ENCODE results near the gene MOV10. TPM values are rescaled to one million over a fixed set of nuclear protein-coding genes. Genes with fewer than 3 reads are reported as not detected.

MOV10 gene
- total RNA-seq, 4 donors from 2014 or later, result 21.7 to 47.1 (median 36.1) TPM

DNA sequence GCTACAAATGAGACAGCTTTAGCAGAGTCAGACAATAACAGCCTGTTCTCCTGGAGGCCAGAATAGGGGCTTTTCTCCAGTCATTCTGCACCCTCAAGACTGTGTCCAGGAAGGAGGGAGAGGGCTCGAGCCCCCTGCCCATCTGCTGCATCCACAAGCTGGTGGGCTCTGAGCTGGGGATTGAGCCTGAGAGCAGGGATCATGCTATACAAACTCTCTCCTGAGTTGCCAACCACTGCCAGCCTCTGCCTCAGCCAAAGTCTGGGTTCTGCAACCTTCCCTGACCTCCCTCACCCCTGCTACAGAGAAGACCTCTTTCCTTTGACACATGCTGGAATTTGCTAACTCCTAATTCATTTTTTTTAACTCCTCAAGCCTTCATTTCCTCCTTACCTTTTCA lies 55.5 kb downstream of the MOV10 start:
- TF ChIP-seq, protein P1, sequence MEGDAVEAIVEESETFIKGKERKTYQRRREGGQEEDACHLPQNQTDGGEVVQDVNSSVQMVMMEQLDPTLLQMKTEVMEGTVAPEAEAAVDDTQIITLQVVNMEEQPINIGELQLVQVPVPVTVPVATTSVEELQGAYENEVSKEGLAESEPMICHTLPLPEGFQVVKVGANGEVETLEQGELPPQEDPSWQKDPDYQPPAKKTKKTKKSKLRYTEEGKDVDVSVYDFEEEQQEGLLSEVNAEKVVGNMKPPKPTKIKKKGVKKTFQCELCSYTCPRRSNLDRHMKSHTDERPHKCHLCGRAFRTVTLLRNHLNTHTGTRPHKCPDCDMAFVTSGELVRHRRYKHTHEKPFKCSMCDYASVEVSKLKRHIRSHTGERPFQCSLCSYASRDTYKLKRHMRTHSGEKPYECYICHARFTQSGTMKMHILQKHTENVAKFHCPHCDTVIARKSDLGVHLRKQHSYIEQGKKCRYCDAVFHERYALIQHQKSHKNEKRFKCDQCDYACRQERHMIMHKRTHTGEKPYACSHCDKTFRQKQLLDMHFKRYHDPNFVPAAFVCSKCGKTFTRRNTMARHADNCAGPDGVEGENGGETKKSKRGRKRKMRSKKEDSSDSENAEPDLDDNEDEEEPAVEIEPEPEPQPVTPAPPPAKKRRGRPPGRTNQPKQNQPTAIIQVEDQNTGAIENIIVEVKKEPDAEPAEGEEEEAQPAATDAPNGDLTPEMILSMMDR (IDR thresholded peaks at IDR 0.05), result no peak
- ATAC-seq (ENCODE audit: low FRiP score), result no peak
- DNase-seq (ENCODE audit: low spot score), result no peak

DNA sequence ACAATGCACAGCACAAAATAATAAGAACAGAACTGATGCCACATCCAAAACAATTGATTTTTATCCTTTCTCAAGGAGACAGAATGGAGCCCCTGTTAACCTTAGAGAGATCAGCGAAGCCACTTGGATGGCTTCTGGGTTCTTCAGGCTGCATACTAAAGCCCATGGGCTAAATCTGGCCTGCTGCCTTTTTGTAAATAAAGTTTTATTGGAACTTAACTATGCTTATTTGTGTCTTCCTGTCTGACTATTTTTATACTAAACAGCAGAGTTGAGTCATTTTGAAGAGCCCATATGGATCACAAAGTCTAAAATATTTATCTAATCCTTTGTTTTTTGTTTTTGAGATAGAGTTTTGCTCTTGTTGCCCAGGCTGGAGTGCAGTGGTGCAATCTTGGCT lies 57.0 kb downstream of the MOV10 start:
- ATAC-seq (ENCODE audit: low FRiP score), result no peak
- DNase-seq (ENCODE audit: low spot score), result no peak
- TF ChIP-seq, protein P1 (IDR thresholded peaks at IDR 0.05), result no peak

- ATAC-seq (ENCODE audit: low FRiP score) (peak; percentile 56), DNase-seq (ENCODE audit: low spot score) (no peak)
- TF ChIP-seq, protein P1 (IDR thresholded peaks at IDR 0.05), result no peak
Measured at GRCh38 chr1:112735752-112736151, 61.3 kb downstream of the MOV10 start.

DNA sequence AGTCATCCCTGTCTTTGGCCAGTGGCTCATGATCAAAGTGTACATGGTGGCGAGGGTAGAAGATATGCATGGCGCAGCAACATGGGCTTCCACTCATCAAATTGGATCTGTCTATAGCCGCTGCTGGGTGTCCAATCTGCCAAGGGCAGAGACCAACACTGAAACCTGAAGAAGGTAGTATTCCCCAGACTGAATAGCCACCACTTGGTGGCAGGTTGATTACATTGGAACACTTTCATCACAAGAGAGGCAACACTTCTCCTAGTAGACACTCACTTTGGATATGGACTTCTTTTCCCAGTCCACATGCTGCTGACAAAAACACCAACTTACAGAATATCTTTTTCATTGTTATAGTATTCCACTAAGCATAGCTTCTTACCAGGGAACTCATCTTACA lies 63.1 kb downstream of the MOV10 start:
- no peak for DNase-seq (ENCODE audit: low spot score)
- TF ChIP-seq, protein P1 (IDR thresholded peaks at IDR 0.05), result no peak
- ATAC-seq (ENCODE audit: low FRiP score), result no peak

- DNase-seq (ENCODE audit: low spot score) (no peak), ATAC-seq (ENCODE audit: low FRiP score) (peak; percentile 67)
- TF ChIP-seq, protein P1 (IDR thresholded peaks at IDR 0.05), result no peak
Measured at GRCh38 chr1:112743174-112744008, 68.9 kb downstream of the MOV10 start.

- no peak for DNase-seq (ENCODE audit: low spot score)
- peak; percentile 76 for ATAC-seq (ENCODE audit: low FRiP score)
- TF ChIP-seq, protein P1 (IDR thresholded peaks at IDR 0.05), result no peak
Measured at GRCh38 chr1:112744009-112744578, 69.6 kb downstream of the MOV10 start.

DNA sequence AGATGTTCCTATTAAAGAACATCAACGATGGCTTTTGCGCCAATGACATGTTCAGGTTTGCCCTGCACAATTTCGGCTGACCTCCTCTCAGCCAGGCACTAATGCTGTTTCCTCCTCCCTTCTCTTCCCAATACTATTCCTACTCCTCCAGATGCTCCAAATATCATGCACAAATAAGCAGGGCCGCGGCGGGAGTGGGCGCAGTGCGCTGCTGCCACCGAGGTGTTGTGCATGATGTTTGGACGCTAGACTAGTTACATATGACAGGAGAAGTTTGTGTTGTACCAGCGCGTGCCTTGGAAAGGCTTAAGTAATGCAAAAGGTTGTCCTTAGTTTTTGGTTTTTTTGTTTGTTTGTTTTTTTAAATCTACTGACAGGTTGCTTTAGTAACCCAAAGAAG lies 73.9 kb downstream of the MOV10 start:
- DNase-seq (ENCODE audit: low spot score) (no peak), ATAC-seq (ENCODE audit: low FRiP score) (no peak)
- TF ChIP-seq, protein P1 (IDR thresholded peaks at IDR 0.05), result no peak

All from omental fat pad (tissue), 4 donors.